GM18526 (cell line): ENCODE results near the gene TNS3.

Experiments
- POLR2A ChIP-seq: IDR thresholded peaks from 3 replicates; pipeline ENCODE4 v1.6.1; 2011; ENCODE audit not compliant: insufficient read length; ENCODE audit errors: extremely low read depth

TNS3 gene

DNA sequence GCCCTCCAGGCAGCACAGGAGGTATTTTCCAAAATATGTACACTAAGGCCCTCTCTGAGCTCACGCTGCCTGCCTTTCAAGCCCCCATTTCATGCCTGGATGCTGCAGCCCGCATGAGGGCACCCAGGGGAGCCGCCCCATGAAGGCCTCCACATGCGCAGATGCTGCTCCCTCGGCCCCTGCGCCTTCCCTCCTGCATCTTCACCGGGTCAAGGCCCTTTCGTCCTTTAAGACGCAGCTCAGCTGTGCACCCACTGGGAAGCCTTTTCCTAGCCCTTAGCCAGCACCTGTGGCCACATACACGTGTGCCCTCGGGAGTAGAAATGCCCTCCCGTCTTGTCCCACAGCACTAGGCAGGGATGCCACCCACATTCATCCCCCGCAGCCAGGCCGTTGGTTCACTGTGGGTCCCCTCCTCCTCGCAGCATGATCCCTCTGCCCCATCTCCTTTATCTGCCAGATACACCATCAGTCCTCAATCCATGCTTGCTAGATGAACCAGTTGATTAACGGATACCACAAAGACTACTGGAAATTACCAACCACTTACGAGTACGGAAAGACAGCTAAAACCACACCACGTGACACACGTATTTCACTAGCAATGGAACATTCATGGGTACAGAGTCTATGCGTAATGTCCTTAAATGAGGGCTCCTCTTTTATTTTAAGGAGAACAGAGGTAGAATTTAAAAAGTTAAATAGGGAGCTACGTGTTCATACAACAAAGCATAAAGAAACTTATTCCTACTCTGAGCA is 278.0 kb downstream of the TNS3 start:
- TF ChIP-seq POLR2A, result no peak

DNA sequence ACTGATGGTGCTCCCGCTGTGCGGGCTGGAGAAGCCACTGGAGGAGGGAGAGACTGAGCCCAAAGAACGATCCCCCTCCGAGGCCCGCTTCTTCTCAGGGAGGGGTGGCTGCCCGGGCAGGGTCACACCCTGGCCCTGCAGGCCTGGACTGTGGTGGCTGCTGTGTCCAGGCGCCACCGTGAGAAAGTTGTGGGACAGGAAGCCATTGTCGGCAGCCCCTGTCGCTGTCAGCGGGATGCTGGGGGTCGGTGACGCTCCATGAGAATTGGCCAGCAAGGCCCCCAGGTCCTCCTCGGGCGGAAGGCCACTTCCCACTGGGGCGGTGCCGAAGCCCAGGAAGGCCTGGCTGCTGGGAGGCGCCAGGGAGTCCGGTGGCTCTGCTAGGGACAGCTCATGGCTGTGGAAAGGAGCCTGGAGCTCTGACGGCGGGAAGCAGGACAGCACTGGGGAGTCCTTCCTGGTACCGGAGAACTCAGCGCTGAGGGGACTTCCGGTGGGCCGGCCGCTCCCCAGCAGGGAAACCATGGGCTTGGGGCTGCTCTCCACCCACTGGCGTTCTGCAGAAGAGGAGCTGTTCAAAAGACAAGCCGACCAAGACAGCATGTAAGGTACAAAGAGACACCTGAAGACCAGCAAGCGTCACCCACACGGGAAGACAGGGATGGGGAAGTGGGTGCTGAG is 278.8 kb downstream of the TNS3 start:
- no peak for TF ChIP-seq POLR2A

DNA sequence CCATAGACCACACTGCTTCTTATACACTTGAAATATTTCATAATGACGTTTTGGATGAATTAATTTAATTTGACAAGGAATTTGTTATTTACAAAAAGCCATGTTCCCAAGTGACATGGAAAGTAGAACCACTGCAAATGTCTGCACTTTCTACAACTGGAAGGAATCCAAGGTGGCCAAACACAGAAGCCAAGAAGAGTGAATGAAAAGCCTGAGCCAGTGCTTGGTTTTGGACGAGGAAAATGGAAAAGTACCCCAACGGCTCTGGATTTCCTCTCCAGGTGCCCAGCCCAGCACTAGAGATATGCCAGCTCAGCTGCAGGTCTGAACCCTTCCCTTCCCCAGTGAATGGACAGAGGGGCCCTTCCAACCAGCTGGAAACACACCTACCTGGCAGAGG is 279.4 kb downstream of the TNS3 start:
- TF ChIP-seq POLR2A, result no peak

DNA sequence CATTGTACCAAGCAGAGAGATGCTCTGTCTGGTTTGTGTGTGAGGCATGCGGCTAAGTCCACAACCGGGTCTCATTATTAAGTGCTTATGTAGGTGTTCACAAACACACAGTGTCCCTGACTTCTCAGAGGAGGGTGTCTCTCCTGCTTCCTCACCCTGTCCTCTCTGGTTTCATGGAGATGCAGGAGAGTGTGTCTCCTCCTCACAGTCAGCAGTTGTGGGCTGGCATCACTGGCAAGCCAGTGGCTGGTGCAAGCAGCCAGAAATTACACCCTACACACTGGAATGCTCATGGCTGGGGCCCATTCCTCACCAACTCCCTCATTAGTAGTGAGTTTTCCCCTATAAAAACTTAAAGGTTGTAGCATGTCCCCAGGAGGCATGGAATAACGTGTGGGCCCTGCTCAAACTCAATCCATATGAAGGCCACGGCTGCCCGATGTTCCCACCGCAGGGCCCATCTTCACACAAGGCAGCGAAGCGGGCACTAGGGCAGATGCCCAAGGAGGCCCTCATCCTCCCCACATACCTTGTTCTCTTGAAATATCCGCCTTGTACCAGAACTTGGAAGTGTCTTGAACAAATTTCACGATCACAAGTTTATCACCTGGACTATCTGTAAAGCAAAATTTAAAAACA is 280.1 kb downstream of the TNS3 start:
- no peak for TF ChIP-seq POLR2A

DNA sequence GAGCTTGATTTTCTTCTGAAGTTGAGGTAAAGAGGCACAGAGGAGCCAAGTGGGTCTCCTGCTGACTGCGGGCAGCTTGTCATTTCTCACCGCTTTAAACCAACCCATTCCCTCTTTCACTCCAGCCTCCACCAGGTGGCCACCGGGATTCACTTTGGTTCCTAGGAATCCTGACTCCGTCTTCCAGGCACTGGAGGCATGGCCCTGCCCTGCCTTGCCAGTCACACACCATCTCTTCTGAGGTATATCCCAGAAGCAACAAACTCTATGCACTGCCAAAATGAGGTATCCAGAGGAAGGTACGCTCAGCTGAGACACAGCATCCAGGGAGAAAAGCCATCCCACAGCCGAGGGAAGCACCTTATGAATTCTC is 280.8 kb downstream of the TNS3 start:
- TF ChIP-seq POLR2A, result no peak

DNA sequence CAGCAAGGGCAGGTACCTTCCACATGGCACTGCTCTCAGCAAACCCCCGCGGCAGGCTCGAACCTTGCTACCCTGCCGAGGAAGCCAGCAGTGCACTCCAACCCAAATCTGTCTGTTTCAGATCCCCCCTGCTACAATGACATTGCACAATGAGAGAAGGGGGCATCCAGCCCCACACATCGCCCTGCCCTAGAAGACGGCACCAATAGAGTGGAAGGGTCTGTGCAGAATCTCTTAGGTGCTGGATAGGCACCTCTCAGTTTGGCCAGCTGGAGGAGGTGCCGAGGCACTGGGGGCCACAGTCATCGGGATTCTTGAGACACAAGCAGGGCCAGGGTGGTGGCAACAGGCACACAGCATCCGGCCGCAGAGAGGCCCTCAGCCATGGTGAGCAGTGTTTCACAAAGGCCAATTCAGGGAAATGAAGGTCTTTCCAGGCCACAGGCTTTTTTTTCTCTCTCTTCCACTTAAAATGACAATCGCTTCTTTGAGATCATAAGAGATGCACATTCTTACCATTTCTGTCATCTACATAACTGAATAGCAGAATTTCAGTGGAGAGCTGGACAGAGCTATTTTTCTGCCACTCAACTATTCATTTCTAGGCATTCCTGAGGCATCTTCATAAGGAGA is 281.3 kb downstream of the TNS3 start:
- no peak for TF ChIP-seq POLR2A

DNA sequence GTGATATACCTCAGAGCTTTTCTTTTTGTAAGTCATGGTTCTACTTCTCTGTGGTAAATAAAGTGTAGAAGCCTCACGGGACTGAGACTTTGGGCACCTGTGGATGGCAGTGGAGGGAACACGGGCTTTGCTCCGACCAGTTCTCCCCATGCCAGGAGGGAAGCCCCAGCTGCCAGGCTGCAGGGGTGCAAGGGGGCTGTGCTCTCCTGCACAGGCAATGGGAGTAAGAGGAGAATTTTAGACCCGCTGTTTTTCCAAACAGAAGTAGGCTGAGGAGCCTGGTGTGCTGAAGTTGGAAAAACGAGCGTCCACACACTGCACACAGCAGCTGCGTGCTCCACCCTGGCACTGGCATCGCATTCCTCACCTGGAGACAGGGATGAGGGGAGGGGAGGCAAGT is 282.4 kb downstream of the TNS3 start:
- TF ChIP-seq POLR2A, result no peak

DNA sequence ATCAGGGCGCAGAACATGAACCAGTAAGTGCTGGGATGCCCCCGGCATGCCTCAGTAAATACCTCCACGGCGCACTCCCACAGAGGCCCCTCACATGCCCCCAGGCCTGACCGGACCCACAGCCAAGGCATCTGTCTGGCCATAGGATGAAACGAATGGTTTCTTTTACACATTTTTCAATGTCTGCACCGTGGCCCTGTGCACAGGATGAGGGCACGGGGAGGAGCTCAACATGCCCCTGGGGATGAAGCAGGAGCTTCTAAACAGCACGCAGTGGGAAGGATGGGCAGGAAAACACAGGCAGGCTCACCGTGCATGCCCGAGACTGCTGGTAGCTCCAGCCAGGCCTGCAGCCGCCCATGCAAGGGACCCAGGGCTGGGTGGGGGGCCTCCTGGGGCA is 283.3 kb downstream of the TNS3 start:
- TF ChIP-seq POLR2A, result no peak

DNA sequence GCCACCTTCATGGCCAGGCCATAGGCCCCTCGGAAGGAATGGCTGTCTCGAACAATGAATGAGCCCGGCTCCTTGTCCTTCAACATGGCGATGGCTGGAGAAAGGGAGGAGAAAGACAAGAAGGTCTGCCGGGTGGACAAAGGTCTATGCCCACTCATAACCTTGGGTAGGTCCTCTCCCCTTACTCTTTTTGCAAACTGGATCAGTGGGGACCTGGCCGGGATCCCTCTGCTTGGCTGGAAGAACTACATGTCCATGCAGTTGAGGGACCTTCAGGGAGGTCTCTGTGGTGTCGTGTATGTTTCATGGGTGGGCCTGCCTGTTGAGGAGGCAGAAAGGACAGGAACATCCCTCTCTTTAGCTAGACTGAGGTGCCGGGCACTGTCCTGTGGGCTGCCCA is 284.8 kb downstream of the TNS3 start:
- no peak for TF ChIP-seq POLR2A

DNA sequence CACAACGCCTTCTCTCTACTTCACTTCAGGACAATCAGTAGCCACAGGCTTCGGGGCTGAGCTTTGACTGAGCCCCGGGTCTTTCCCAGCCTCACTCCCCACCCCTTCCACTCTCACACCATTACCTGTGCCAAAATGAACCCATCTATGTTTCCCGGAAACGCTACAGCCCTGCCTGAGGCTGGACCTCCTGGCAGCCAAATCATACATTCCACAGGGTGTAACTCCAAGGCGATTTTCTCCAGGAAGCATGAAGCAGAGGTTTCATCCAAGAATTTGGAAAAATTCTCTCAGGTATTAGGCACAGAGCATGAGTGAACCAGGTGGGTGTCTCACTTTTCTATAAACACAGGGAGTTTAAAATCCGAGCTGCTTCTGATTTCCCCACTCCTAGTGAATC is 286.3 kb downstream of the TNS3 start:
- TF ChIP-seq POLR2A, result no peak

DNA sequence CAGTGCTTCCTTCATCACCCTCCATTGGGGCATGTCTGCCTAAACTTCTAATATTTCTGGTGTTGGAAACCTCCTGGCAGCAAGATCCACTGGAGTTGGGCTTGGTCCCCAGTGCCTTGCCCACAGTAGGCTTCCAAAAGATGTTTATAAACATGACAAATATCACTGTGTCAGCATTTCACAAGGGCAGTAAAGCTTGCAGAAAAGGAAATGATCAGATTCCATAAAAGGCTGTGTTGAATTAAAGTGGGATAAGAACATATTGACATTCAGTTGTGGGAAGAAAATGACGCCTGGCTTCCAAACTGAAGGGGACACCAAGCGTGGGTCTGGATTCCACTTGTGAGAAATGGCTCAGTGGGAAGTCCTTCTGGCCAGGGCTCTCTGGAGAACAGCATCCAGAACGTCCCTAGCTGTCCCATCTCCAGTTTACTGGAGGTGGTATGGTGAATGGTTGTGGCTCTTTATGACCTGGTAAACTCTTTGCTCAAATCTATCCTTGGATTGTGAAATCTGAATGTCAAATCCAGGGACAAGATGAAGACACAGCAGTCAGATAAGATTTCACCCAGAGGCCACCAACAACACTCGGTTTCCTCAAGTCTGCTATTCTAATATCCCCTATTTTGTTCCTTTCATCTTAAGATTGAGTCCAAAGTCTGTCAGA is 287.2 kb downstream of the TNS3 start:
- TF ChIP-seq POLR2A, result no peak

DNA sequence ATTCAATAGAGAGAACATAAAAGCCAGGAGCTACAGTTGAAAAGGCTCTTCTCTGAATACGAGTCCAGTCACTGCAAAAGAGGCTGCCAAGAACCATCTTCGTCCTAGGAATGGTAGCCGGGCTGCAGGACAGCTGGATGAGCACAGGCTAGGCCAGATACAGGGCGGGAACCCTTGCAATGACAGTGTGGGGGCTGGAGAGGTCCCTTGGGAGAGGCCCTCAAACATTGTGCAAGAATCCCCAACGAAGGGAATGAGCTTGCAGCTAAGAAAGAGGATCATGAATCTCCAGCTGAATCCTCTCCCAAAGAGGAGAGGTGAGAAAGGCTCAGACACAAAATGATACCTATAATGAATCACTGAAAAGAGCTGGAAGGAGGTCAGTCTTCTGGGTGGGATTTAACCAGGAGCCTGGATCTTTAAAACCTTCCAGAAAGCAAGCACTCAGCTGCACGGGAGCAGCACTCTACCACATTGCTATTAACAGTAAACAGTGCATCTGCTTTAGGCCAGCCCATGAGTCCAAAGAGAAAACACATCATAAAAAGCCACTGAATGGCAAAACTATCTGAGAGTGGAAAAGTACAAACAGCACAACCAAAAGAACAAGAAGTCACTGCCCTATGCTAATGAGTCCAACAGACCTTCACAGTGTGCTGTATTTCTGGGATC is 287.9 kb downstream of the TNS3 start:
- no peak for TF ChIP-seq POLR2A

DNA sequence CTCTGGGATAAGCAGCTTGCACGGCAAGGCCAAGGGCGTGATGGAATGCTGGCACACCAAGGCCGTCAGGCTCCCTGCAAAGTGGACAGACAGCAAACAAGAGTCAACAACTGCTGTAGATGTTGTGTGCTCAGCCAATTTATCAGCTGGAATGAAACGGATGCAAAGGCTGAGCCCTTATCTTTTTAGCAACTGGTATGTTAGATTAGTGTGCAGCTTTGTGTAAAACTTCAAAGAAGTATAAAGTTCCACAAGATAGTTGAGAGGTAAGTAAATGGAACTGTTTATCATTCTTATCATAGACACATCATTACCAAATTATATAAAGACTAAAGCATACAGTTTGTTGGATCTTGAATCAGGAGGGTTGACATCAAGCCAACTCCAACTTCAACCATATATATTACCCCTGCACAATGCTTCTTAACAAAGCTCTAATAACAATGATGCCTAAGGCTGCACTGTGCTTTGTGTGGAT is 289.0 kb downstream of the TNS3 start:
- no peak for TF ChIP-seq POLR2A

DNA sequence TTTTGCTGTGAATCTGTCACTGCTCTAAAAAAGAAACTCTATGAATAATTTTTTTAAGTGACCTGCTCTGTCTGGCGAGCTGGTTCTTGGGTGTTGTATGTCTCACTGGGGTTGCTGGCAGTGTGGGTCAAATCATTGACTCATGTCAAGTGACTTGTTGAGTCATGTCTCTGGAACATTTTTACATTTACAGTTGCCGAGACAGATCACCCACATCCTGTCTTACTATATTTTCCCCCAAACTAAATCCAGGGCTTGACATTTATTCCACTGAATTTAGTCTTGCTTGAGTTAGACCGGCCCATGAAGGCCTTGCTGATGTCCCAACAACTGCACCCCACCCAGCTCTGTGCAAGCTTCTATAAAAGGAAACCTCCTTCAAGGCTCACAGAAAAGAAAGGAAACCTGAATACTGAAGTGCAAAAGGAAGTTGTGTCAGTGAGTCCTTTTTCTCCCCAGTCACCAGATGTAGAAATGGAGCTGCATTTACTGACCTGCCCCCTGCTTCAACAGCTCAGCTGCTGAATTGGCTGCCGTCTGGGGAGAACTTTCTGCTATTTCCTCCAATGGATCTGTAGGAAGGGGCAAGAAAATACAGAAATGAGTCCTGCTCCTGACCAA is 290.3 kb downstream of the TNS3 start:
- TF ChIP-seq POLR2A, result no peak

DNA sequence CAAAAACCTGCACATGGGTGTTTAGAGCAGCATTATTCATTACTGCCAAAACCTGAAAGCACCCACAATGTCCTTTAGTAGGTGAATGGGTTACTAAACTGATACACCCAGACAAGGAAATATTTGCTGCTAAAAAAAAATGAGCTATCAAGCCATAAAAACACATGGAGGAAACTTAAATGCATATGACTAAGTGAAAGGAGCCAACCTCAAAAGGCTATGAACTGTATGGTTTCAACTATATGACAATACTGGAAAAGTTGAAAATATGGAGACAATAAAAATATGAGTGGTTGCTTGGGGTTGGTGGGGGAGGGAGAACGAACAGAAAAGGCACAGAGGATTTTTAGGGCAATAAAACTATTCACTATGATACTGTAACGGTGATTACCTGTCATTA is 291.0 kb downstream of the TNS3 start:
- no peak for TF ChIP-seq POLR2A

DNA sequence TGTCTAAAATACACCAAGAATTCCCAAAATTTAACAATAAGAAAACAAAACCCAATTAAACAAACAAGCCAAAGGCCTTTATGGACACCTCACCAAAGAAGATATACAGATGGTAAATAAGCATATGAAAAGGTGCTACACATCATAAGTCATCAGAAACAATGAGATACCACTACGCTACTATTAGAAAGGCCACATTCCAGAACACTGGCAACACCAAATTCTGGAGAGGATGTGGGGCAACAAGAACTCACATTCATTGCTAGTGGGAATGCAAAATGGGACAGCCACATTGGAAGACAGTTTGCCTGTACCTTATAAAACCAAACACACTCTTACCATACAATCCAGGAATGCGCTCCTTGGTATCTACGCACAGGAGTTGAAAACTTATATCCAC is 291.4 kb downstream of the TNS3 start:
- no peak for TF ChIP-seq POLR2A
